GM21381 (cell line): ENCODE results near the gene CLIC6.

Source experiments
- ATAC-seq: cut with Tn5 transposase; IDR thresholded peaks from one replicate; pipeline ENCODE4 v1.9.1; 2021; ENCODE audit warnings: mild to moderate bottlenecking, moderate library complexity; ENCODE audit not compliant: unreplicated experiment

The CLIC6 gene

DNA sequence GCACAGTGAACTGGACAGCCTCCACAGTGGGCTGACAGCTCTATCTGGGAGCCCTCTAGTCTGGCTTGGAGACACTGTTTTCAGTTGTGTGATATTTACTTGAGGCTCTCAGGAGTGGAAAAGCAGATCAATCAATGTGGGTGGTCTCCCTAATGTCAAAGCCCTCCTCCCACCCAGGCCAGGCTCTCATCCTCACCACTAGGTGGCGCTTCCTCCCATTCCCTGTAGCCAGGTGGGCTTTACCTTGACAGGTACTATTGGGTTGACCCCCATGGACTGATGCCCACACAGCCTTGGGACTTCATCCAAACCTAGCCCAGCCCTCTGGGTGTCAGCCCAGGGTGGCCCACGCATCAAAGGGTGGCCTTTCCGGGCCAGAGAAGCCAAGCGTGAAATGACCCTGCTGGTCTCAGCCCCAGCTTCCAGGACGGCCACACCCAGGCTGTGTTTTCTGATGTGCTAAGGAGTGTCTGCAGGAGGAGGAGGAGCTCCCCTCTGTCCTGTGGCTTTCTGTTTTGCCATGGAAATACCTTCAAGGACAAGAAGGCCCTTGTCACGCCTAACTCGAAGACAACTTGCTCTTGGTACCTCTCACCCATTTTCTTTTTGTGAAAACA, 54.0 kb downstream of the CLIC6 start:
- ATAC-seq = no peak

DNA sequence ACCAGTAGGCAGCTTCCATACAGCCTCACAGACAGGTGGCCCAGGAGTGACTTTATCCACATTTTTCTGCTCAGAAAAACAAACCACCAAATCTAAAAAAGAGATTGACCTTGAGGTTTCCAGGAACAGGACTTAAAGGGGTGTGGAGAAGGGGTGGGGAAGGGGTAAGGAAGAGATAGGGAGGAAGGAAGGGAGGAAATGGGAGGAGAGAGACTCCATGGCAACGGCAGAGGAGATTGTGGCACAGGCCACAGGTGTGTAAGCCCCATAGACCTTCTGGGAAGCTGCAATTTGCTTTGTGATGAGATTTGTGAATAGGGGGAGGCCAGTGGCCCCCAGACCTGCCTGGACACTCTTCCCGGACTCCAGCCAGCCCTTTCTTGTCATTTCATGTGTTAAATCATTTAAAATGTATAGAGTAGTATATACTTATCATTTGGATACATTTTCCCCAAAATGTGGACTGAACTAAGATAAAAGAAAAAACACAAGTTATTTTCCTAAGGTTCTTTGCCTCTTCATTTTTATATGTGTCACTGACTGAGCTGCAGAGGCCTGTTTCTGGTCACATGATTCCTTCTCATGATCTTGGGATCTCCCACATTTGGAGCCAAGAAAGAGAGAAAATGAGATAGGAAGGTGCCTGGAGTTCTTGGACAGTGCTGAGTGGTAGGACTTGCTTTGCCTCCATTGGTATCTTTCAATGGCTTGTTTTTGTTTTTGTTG, 55.5 kb downstream of the CLIC6 start:
- ATAC-seq = no peak

DNA sequence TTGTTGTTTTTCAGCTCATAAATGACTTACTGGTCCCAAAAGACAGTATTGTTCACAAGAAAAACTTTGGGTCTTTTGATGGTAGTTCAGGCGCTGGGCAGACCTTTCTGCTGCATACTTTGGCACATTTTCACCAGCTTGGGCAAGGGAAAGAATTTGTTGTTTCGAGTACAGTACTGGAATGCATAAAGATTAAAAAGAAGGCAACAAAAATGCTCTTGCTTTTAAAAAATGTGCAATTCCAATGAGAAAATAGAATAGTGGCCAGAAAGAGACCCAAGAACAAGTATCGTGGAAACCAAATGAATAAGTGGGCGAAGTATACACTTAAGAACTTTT, 56.0 kb downstream of the CLIC6 start:
- ATAC-seq = no peak

DNA sequence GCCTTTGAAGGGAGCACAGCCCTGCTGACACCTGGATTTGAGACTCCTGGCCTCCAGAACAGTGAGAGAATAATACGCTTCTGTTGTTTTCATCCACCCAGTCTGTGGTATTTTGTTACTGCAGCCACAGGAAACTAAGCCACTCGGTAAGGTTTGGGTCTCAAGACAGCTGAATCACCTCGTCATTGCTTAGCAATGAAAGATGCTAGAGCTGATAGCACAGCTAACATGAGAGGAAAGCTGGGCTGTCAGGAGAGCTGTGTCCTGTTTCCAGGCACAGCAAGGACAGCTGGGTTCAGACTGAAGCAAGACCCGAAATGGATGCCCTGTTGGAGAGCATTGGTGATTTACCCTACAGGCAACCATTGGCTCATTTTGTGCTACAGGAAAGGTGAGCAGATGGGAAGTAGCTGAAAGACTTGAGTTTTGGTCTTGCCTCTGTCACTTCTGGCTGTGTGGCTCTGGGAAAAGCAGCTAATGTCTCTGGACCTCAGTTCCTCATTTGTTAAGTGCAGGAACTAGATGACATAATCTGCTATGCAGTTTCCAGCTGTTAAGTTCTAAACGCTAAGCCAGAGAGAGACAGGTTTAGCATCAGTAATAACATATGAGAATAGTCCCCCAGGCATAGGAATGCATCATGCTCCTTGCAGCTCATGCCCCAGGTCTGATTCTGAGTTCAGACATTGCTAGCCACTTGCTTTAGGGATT, 58.0 kb downstream of the CLIC6 start:
- ATAC-seq = no peak

DNA sequence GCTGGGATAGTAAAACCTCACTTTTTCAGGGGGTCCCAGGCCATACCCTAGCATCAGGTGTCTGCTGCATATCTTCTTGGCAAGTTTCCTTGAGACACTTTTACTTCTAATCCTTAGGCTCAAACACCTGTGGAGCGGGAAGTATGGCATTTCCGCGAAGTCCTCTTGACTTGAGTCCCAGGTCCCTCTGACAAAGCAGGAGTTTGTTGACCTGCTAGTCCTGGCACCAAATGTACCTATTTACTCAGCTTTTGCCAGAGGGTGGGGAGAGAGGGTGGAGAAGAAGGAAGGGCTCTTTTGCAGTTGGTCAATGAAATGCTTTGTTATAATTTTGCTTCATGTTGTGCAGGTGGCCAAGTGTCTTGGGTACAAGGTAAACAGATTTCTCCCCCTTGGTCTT, 59.7 kb downstream of the CLIC6 start:
- no peak for ATAC-seq

DNA sequence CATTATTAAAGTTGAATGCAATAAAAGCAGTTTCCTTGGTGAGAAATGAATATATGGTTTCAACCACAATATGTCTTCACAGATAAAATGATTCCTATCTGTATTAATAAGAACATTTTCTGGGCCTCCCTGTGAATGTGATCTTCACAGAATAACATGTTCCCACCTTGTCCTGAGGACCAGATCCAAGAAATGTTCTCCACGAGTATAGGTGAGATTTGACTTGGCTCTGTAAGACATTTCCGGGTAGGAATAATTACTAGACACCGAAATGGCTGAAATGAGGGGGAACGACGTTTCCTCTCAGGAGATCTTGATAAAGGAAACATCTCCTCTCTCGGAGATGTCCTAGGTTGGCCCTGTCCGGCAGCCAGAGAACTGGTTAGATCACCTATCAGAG, 61.4 kb downstream of the CLIC6 start:
- ATAC-seq = no peak

DNA sequence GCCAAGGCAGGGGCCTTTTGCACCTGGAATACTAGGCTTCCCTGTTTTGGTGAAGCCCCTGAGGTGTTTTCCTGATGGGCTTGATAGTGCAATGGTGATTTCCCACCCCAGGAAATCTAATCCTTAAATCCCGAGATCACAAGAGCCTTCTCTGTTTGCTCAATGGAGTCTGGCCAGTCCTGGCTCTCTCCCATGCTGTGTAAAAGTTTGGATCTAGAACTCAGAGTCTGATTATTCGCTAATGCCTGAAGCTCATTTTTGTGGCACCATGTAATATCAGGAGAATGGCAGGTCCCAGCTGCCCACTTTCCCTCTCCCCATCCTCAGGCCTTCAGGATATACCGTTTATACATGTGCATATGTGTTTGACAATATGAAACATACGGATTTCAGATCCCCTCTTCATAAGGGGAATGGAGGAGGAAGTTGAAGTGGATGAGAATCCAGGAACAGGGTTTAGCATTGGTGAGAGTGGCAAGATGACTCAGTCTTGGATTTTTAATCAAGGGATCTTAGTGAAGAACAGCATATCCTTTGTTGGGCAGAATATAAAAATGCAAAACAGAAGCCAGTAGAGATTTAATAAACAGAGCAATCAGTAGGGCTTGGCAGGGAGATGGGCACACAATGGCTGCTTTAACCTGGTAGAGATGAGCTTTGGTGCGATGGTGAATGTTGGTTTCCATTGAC, 62.1 kb downstream of the CLIC6 start:
- no peak for ATAC-seq

DNA sequence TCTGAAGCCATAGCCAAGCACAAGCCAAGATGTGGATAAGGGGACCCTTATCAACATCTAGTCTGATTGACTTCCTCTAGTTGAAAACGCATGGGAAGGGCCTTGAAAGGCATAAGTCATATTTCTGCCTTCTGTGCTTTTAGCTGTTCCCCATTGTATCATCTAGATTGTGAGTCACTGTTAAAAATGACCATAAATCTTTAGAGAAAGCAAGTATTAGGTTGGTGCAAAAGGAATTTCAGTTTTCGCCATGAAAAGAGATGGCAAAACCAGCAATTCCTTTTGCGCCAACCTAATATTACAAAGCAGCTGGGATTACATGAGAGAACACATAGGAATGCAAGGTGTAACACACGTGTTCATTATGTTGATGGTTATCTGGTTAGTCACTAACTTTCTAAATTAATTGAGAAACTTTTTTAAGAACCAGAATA, 63.6 kb downstream of the CLIC6 start:
- no peak for ATAC-seq

DNA sequence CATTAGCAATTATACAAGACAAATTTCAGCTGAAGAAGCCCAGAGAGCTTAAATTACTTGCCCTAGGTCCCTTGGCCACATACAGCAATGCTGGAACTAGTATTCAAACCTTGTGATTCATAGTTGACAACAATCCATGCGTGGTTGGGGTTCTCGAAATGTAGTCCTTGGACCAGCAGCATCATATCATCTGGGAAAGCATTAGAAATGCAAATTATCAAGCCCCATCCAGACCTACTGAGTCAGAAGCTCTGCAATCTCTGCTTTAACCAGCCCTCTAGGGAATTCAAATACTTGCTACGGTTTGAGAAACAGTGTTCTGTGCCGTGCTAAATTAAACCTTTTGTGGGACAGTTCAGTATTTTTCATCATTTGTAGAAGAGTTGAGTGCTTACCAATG, 65.1 kb downstream of the CLIC6 start:
- ATAC-seq = no peak

DNA sequence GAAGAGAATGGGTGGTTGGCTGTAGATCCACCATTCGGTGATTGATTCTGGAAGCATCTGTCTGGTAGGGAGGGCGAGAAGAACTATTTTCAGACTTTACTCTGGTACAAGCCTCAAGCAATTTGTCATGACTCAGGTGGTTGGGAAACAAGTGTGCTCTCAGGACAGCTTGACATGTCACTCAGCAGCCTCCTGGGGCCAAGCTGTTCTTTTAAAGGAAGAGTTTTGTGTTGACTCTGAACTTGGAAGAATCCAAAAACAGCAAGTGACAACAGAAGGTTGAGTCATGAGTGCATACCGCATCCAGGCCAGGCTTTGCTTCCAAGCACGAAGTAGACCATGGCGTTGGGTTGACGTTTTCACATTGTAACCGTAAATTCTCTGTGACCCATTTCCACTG, 65.9 kb downstream of the CLIC6 start:
- ATAC-seq = no peak

DNA sequence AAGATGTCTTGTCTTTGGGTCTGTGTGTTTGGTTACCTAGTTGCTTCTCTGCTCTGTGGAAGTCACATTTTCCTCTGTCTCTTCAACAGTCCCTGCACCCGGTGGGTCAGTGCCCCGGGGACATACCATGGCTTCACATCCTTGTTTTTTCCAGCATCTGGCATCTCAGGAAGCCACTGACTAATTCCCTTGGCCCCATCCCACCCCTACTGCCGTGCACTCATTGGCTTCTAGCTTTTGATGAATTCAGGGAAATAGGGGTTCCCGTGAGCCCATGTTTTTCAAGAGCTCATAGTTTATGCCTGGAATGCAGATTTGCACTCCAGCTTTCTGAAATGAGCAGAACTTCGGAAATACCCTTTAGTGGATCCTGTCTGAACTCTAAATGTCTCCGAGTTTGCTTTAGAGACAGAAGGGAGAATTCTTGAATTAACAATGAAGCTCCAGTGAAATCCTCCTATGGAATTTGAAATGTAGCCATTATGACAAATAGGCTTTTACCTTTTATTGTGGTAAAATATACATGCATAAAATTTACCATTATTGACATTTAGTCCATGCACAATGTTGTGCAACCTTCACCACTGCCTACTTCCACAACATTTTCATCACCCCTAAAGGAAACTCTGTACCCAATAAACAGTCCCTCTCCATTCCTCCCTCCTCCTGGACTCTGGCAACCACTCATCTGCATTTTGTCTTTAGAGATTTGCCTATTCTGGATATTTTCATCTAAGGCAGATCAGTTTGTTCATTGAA, 67.5 kb downstream of the CLIC6 start:
- ATAC-seq = no peak

DNA sequence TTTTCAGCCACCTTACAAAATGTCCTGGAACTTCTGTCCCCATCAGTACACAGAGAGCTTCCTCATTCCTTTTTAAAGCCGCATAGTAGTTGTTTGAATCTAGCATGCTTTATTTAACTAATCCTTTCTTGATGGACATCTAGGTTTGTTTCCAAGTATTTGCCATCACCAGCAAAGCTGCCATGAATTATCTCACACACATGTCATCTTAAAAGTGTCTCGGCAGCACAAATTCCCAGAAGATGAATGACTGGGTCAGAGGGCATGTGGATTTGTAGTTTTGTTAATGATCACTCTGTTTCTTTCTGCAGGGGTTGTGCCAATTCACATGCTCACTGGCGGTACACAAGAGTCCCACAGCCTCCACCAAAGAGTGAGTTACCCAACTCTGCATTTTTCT, 68.3 kb downstream of the CLIC6 start:
- no peak for ATAC-seq

DNA sequence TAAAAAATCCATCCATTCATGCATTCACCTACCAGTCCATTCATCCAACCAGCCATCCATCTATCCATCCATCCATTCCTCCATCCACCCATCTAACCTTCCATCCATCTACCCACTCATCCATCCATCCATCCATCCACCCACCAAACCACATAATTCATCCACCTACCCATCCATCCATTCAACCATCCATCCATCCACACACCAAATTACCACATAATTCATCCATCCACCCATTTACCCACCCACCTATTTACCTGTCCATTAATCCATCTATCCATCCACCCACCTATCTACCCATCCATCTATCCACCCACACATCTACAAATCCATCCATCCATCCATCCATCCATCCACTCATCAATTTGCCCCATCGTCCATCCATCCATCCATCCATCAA, 71.4 kb downstream of the CLIC6 start:
- ATAC-seq = no peak

DNA sequence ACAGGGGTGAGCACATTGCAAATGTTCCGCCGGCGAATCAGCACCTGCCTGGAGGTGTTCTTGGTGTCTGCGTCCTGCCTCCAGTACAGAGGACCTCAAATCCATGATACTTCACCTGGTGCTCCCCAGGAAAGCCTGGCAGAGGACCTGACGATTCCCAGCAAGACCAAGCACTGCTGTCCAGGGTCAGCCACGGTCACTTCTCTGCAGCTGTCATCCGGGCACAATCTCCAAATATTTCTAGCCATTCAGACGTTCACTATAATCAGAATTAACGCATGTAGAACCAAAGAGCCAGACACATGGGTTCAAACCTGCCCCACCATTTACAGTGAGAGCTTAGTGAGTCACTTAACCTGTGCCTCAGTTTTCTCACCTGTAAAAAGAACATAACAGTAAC, 74.5 kb downstream of the CLIC6 start:
- no peak for ATAC-seq

DNA sequence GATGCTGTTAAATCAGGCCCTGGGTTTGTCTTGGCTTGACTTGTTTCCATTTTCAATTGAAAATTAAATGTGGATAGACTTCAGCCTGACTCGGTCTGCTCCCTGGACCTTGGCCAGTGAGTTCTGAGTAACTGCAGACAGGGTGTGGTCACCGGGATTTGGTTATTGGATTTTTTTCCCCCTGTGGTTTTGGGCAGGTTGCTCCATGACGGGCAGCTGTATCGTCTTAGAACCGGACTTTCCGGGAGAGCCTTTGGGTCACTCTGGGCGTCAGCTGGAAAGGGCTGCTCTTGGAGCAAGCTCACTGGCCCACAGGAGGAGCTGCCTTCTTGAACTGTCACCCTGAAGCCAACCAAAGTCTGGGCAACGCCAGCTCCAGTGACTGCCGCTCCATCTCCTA, 75.0 kb downstream of the CLIC6 start:
- ATAC-seq = no peak

DNA sequence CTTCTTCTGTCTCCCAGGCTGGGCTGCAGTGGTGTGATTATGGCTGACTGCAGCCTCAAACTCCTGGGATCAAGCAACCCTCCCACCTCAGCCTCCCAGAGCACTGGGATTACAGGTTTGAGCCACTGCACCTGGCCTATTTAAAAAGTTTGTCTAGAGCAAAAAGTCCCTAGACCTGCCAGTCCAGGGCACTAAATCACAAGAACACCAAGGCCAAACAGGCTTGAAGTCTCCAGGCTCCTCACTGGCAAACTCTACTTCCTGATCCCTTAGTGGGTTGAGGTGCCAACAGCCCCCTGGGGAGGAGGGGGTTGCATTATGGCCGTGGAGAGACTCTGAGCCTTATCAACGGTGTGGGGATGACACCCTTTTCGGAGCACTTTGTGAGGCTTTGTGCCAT, 76.0 kb downstream of the CLIC6 start:
- ATAC-seq = no peak

DNA sequence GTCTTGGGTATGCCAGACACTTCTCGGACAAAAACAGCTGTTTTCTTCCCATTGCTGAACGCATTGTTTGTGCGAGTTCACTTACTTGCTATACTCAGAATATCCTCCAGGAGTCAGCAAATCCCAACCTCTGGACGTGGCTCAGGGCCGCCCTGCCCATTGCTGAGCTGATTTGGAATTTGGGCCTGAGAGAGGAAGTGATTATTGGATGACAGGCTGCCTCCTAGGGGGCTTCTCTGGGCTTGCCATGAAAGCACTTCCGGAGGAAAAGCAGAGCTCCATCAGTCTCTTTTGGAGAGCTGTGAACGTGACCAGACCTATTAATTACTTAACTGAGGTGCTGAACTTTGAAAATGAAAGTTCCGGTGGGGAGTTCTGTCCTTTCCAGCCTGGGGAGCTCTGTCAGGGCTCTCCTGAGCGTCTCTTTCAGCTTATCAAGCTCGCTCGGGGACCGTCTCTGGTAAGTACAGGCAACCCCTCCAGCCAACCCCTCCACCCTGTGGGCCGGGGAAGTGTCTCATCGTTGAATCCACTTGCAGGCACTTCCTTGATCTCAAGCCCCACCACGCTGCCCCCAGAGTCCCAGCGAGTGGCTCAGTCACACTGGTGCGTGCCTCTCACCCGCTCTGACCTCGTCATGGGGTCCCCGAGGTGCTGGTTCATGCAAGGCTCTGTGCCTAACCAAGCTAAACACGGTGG, 76.9 kb downstream of the CLIC6 start:
- ATAC-seq = peak; percentile 75

DNA sequence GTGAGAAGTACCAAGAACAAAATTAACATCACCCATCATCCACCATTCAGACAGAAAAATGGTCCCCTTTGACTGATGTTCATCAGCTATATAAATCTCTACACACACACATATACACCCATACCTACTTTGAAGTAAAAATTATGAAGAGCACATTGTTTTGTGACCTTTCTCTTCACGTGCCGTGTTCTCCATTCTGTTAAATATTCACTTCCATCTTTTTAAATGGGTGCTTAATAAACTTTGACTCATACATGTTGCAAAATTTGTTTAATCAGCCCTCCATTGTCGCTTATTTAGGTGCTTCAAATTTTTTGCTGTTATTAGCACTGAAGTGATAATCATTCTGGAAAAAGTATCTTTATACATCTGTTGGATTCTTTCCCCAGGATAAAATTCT, 80.1 kb downstream of the CLIC6 start:
- no peak for ATAC-seq

DNA sequence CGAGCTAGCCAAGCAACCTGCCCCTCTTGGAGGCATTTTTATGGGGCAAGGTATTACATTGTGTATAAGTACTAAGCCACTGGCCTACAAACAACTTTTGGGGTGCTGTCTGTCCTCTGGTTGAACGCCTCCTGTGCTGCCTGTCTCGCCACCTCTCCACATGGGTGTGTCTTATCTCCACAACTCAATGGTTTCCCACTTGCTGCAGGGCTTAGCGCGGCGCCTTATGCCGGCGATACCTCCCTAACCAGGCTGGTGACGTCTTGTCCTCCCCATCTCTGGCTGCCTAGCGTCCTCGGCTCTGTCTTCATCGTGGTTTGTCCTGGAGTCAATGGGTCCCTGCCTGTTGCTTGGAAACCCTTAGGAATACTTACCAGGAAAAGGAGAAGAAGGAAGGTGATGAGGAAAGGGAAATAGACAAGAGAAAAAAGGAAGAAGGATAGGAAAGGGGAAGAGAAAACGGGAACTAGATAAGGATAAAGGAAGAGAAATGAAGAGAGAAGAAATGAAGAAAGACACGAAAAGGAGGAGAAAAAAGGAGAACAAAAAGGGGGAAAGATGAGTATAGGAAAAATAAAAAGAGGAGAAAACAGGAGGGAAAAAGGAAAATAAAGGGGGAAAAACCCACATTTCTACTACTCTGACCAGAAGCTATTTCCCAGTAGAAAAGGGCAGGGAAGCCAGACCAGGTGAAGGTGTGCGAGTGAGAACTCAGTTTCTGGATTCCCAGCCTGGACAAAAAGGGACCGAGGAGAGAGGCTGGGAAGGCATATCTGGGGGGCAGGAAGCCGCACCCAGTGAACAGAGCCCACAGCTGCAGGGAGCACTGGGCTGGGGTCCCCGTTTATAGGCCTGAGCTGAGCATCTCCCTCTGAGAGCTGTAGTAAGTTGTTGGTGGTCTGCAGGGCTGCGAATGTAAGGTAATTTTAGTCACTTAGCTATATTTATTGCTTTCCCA, 86.2 kb downstream of the CLIC6 start:
- ATAC-seq = no peak
